ENCODE results near the gene FAM168B. TPM values are rescaled to one million over a fixed set of nuclear protein-coding genes. Genes with fewer than 3 reads are reported as not detected.

Gene FAM168B
- total RNA-seq, 1 experiment from 2014 or later, result 81.4 TPM

DNA sequence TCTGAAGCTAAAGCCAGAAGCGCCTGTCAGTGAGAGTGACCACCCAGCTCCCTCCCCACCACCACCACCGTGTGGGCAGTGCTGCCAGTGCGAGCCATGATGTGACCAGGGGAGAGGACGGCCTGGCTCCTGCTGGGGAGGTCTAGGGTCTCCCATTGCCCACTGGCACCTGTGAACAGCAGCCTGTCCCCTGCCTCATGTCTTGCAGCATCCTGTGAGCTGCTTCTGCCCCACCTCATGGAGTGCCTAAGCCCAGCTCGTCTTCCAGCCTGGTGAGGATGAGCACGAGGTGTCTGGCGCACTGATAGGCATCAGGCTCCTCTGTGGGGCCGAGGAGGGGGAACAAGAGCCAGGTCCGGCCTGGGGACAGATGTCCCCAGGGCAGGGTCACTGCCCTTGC, 61.4 kb downstream of the FAM168B start:
- no peaks in the 10 kb centered on the region for H3K4me1 ChIP-seq (ENCODE audit: insufficient read depth, low read length)
- H4K8ac ChIP-seq (replicated peaks; ENCODE audit: insufficient read length, low read depth, low read length), result no peak overlapping the region
- H2BK20ac ChIP-seq (ENCODE audit: low read depth, low read length, poor library complexity, severe bottlenecking), result no peak overlapping the region
- no peaks in the 10 kb centered on the region for H4K20me1 ChIP-seq (ENCODE audit: control insufficient read depth, insufficient read depth, insufficient read length)
- no peak overlapping the region for H2BK15ac ChIP-seq (ENCODE audit: low read depth, low read length)
- Mint-ChIP-seq H3K27me3 (ENCODE audit: low read depth) (peaks cover 46% of the 10 kb centered on the region), H3K9me3 (peaks cover 0 to 3% of the 10 kb centered on the region in 2 experiments; a peak in 3 of 5 replicates), H3K27ac (no peak overlapping the region), H3K4me1 (peaks cover 4 to 6% of the 10 kb centered on the region in 2 experiments; a peak in 3 of 4 replicates), H3K36me3 (ENCODE audit: insufficient read depth in 1 of 3, low read depth in 3 of 3) (peaks cover 0 to 2% (median 0%) of the 10 kb centered on the region in 3 experiments; a peak in 1 of 7 replicates), H3K4me3 (no peak overlapping the region)
- H3K18ac ChIP-seq (ENCODE audit: insufficient read length, low read depth, low read length), result no peak overlapping the region
- H2BK120ac ChIP-seq (ENCODE audit: low read depth, low read length, poor library complexity, severe bottlenecking), result no peak overlapping the region
- no peak overlapping the region for H3K4me2 ChIP-seq (ENCODE audit: insufficient read depth, insufficient read length, low read length)
- no peak overlapping the region for H4K5ac ChIP-seq (ENCODE audit: insufficient read length, low read depth, low read length)
- no peak overlapping the region for H3K9ac ChIP-seq (ENCODE audit: extremely low read depth, insufficient read length, low read length)
- no peak overlapping the region for H3T11ph ChIP-seq (ENCODE audit: low read length)
- no peak overlapping the region for H2AK5ac ChIP-seq (ENCODE audit: insufficient read length, low read length)
- no peak overlapping the region for H3K27ac ChIP-seq (ENCODE audit: insufficient read length, low read depth, low read length)
- DNase-seq, result no peak
- no peak overlapping the region for H4K91ac ChIP-seq (ENCODE audit: insufficient read length, low read depth, low read length)
- WGBS (ENCODE audit: extremely low coverage, insufficient read length, low lambda C conversion rate), result no CpG with 5 or more reads among the region's 9 CpGs
- no peak overlapping the region for H2BK5ac ChIP-seq (ENCODE audit: insufficient read length, low read length)
- TF ChIP-seq, protein P1, sequence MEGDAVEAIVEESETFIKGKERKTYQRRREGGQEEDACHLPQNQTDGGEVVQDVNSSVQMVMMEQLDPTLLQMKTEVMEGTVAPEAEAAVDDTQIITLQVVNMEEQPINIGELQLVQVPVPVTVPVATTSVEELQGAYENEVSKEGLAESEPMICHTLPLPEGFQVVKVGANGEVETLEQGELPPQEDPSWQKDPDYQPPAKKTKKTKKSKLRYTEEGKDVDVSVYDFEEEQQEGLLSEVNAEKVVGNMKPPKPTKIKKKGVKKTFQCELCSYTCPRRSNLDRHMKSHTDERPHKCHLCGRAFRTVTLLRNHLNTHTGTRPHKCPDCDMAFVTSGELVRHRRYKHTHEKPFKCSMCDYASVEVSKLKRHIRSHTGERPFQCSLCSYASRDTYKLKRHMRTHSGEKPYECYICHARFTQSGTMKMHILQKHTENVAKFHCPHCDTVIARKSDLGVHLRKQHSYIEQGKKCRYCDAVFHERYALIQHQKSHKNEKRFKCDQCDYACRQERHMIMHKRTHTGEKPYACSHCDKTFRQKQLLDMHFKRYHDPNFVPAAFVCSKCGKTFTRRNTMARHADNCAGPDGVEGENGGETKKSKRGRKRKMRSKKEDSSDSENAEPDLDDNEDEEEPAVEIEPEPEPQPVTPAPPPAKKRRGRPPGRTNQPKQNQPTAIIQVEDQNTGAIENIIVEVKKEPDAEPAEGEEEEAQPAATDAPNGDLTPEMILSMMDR (conservative IDR thresholded peaks at IDR 0.05), result no peak
- H3K27me3 ChIP-seq (ENCODE audit: insufficient read depth, low read length), result peaks cover 10% of the 10 kb centered on the region; the same call in 1 of the 2 replicates
- no peaks in the 10 kb centered on the region for H3K79me1 ChIP-seq (ENCODE audit: insufficient read depth, low read depth, low read length, poor library complexity, severe bottlenecking)
- H3K23me2 ChIP-seq (ENCODE audit: insufficient read length, low read depth, low read length, poor library complexity, severe bottlenecking), result peaks cover 8% of the 10 kb centered on the region
- no peak overlapping the region for H3K56ac ChIP-seq (ENCODE audit: insufficient read length, low read depth, low read length)
- no peak overlapping the region for H3K4ac ChIP-seq (ENCODE audit: low read depth, low read length)
- H3K23ac ChIP-seq (ENCODE audit: insufficient read length, low read depth, low read length), result no peak overlapping the region
- no peak overlapping the region for H3K14ac ChIP-seq (ENCODE audit: insufficient read depth, low read length)
- no peaks in the 10 kb centered on the region for H3K9me3 ChIP-seq (ENCODE audit: control insufficient read depth, low read depth, low read length)
- H2BK12ac ChIP-seq (ENCODE audit: insufficient read length, low read depth, low read length), result no peak overlapping the region
- H2AFZ ChIP-seq (ENCODE audit: low read length), result no peak overlapping the region
- no peaks in the 10 kb centered on the region for H3K79me2 ChIP-seq (ENCODE audit: insufficient read depth, low read length)

All from H9 (cell line).